Stimulated activated CD4-positive, alpha-beta T cell treated with anti-CD3 and anti-CD28 coated beads, Interleukin-15, amount 100 ng/mL, for 48 hours (primary cell): ENCODE results near the gene SLIT3.

Experiments
- DNase-seq, 2 donors: peaks; one replicate each; pipeline ENCODE4 v3.0.0-alpha.2; 2020; ENCODE audit warnings: low read depth in 2 of 2

SLIT3 gene

DNA sequence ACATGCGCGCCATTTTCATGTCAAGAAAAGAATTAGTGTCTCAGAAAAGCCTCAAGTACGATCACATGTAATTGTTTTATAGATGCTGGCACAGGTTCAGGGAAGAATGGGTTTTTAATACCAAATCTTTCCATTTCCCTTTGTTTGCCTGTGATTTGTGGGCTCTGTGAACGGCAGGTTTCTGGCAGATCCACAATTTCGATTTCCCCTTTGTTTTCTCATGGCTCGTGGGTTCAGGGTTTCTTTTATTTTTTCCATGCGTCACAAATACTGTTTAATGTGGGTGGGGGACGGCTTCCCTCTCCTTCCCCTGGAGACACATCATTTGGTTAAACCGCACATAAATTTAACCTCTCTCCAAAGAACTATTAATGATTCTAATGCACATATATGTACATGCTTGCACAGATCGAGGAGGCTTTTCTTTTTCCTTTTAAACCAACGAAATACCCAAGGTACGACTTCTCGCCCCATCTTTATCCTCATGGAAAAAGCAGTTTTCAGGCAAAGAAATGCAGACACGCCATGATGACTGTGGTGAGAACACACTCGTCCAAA is 195.9 kb downstream of the SLIT3 start:
- no peak for DNase-seq

DNA sequence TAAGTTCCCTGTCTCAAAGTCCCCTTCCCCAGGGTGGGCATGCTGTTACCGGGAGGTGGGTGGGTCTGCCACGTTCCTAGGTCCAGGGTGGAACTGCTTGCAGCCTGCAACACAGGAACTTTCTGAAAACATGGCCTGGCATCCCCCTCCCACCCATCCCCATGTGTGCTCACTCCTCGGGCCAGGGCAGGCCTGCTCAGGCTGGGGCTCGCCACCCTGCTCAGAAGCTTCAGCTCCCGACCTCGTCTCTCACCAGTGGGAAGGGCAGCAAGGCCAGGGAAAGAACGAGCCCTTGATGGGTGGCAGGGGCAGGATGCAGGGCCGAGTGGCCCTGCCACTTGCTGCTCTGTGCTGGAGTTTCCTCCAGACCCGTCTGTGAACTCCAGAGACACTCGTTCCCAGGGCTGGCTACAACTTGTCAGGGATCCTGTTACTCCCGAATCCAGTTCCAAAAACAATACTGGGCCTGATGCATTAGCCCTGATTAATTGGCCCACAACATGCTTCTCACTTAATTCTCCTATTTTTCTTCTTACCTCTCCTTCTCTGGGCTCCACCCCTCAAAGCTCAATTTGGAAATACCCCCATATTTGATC is 197.3 kb downstream of the SLIT3 start:
- no peak for DNase-seq

DNA sequence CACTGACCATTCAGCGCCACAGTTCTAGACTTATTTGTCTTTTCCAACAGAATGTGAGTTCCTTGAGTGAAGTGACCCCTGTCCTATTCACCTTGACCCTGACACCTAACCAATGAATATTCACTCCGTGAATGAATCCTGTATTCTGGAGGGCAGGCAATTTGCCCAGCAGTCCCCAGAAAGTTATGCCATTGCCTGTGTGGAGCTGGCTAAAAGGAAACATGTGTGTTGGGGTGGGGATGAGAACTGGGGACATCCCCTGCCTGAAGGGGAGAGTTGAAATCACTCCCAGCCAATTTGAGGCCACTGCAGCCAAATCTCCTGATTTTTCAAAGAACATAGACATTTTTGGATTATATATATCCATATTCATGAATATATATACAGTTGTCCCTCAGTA is 199.0 kb downstream of the SLIT3 start:
- no peak for DNase-seq

- no peak for DNase-seq
Observed at GRCh38 chr5:169100735-169101075, 200.2 kb downstream of the SLIT3 start.

DNA sequence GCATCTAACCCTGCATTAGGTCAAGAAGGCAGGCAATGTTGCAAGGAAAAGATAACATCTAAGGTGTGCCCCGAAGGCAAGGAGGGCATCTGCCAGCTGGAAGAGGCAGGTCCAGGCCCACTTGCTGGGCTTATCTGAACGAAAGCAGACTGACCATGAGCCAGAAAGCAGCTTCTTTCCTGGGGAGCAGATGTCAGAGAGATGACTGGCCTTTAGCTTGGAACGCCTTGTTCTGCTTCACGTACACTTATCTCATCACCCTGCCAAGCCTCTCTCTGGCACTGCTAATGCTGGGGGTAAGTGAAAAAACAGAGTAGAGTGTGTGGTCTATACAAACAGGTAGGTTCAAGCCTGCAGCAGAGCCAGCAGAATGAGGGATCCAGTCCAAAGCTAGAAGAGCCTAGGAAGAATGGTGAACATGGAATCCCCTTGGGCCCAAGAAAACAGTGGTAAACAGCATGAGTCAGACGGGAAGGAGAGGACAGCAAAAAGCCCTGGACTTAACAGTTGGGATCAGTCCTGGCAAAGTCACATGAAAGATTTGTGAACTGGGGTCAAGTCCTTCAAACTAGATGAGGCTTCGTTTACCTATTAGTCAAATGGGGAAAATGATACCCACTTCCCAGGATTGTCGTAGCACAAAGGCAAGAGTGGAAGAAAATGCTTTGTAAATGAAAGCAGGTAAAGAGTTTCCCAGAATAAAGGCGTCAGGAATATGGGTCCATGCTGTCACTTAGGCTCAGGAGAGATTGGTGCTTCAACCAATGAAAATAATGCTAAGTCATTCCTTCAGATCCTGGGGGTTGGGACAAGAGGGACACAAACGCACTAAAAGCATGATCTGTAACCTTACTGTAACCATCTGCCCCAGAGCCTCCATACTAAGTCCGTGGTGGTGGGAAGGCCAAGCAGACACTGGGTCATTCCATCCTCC is 200.9 kb downstream of the SLIT3 start:
- DNase-seq: no peak

- no peak for DNase-seq
Observed at GRCh38 chr5:169098331-169099121, 202.4 kb downstream of the SLIT3 start.

- DNase-seq: no peak
Observed at GRCh38 chr5:169097374-169098326, 203.3 kb downstream of the SLIT3 start.

DNA sequence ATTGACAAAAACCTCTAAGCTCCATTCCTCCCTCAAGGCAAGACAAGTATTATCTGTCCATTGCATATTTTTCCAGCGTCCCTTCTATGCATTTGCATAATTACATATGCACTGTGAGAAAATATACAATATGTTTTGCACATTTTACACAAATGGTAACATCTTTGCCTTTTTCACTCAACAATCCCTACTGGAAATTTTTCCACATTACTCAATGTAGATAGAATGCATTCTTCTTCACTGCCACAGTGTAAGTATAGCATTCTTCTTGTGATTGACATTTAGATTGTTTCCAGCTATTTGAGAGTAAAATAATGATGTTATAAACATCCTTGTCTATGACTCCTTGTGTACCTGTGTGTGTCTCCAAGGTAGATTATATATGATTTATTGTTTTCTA is 205.0 kb downstream of the SLIT3 start:
- no peak for DNase-seq

DNA sequence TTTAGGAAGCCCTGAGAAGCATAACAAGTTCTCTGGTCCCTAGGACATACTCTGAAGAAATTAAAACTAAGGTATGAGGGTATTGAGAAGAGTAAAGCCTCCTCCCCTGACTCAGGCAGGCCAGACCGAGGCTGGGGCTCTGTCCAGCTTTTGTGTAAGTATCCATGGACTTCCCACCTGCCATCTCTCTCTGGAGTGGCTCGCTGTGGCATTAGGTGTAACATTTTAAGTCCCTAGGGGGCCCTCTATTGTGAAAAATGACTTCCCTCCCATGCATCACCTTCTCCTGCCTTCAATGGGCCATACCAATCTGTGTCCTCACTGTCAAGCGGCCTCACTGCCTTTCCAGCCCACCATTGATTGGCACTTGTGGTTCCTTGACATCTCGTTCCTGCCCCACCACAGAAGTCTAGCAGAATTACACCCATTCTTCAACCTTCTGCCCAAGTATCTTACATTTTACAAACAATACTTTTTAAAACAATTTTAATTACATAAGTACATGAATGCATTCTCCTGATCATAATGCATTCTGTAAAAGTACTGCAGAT is 205.5 kb downstream of the SLIT3 start:
- DNase-seq: no peak

DNA sequence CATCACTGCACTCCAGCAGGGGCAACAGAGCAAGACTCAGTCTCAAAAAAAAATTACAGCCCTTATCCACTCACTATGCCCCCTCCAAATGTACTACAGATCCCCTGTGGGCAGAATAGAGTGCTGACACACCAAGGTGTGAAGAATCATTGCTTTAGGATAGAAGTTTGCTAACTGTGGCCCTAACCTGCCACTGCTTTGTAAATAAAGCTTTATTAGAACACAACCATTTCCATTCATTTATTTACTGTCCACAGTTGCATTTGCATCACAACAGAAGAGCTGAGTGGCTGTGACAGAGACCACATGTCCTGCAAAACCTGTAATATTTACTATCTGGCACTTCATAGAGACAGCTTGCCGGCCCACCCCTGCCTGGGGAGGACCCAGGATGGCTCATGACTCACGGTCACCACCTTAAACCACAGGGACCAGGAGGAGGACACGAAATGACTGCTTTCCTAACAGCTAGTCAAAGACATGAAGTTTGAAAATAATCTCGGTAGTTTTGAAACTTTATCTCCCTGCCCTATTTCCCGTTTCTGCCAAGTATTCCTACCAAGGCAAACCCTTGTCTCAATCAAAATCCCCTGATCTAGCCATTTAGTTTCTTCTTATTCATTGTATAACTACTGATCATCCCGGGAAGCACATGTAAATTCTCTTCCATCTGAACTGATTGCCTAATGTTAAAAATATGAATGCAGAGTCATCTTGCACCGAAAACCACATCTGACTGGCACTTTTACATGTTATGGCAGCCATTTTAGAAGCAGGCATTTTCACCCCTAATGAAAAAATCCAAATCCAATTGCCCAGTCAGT is 206.1 kb downstream of the SLIT3 start:
- DNase-seq: no peak

GRCh38 chr5:169091396-169091980 is 209.5 kb downstream of the SLIT3 start:
- no peak for DNase-seq

DNA sequence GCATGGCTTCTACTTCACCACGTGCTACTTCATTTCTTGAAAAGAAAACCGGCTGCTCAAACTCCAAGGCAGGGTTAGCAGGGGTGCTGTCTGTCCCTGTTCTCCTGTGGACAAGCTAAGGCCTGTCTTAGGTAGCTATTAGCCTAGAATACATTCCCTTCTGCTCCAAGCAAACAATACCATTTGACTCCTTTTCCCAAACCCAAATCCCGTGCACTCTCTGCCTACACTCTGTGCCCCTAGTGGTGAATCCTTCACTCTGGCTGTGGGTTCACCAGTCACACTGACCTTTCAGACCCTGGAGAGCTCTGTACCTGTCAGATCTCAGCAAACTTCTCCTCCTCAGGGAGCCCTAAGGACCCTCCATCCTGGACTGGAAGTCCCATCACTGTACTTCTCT is 211.6 kb downstream of the SLIT3 start:
- no peak for DNase-seq

- no peak for DNase-seq
Observed at GRCh38 chr5:169088028-169088725, 212.8 kb downstream of the SLIT3 start.

- DNase-seq: no peak
Observed at GRCh38 chr5:169085636-169086035, 215.3 kb downstream of the SLIT3 start.

DNA sequence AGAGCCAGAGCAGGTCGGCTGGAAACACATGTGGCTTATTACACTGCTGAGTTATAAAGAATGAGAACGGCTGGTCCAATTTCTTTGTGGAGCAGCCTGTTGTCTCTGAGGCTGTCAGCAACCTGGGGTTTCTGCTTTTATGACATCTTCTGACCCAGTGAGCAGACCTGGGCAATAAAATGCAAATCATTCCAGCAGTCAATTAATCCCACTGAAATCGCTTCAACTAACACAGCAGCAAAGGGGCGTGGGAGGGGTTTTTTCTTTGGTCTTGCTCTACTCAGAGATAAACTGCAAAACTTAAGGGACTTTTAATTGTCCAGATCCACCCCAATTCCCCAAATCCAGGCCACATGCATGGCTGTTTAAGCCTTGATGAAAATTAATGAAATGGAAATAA is 215.7 kb downstream of the SLIT3 start:
- DNase-seq: no peak

DNA sequence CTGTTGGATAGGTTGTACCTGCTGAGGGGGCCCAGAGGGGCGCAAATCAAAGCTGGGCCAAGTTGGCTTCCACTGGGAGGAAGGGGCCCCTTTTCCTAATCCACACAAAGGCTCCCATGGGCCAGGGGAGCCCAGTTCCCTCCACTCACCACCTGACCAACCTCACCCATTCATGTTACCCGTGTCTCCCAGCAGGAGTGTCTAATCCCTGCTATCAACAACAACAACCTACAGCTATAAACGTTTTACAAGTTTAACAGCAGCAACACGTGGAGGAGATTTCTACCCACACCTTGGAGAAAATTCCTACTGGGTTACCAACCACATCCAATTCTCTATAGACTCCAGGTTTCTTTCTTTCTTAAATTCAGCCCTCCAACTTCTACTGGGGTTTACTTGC is 216.2 kb downstream of the SLIT3 start:
- no peak for DNase-seq

DNA sequence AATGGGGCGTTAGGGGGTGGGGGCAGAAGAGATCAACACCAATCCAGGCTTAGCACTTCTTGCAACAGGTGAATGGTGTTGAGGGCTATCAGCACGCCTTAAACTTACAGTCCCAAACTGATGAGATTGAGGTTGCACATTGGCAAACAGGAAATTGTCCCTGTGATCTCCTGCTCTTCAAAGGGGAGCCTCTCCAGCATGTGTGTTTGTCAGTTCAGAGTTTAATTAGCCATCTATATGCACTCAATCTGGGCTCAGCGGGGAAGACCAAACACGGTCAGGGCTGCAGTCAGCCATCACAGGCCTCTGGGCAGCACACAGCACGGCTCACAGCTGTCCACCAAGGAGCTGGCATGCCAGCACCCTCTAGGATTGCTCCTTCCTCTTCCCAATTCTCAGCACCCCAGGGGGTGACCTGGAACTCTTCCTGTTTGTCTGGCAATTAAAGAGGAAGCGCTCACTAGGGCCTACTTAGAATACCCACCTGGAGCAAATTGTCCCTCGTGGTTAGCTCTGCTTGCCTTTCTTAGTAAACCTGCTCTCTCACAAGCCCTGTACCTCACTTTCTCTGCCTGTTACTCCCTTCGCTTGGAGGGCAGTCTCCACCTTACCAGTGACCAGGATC is 217.4 kb downstream of the SLIT3 start:
- DNase-seq: no peak

- no peak for DNase-seq
Observed at GRCh38 chr5:169081000-169081724, 219.8 kb downstream of the SLIT3 start.
